Right atrium auricular region (tissue), 2 donors: ENCODE measurements around the gene PPP1R13B. TPM values are rescaled to one million over a fixed set of nuclear protein-coding genes. Genes with fewer than 3 reads are reported as not detected.

ENCODE experiments used
- DNase-seq: peaks from one replicate; pipeline ENCODE4 v3.0.0-alpha.2; 2019; ENCODE audit warnings: low spot score
- H3K27ac ChIP-seq, 2 donors: fragments of 200-600 bp; sonication (generic); 1 replicate in 1 of 2; 2 replicates in 1 of 2; pipeline ENCODE4 v1.5.1; 2016 to 2019
- H3K27me3 ChIP-seq, 2 donors: fragments of 200-600 bp; sonication (generic); one replicate each; pipeline versions ENCODE4 v1.5.1 to v1.6.0; 2017 to 2019
- H3K36me3 ChIP-seq: fragments of 200-600 bp; sonication (generic); one replicate; pipeline ENCODE4 v1.5.1; 2016
- H3K4me1 ChIP-seq, 2 donors: fragments of 200-600 bp; sonication (generic); one replicate each; pipeline versions ENCODE4 v1.5.1 to v1.6.0; 2017 to 2019
- H3K4me3 ChIP-seq, 2 donors: fragments of 200-600 bp; sonication (generic); 1 replicate in 1 of 2; 2 replicates in 1 of 2; pipeline ENCODE4 v1.5.1; 2017 to 2019; ENCODE audit warnings: mild to moderate bottlenecking in 1 of 2, moderate library complexity in 1 of 2
- H3K9me3 ChIP-seq, 2 donors: fragments of 200-600 bp; sonication (generic); one replicate each; pipeline ENCODE4 v1.5.1; 2019
- total RNA-seq, 2 donors: library from RNA; depleted of rRNA; stranded (reverse); fragments of >200 nt; gene quantifications; one replicate each; pipeline ENCODE4 v1.1.0, GENCODE V29; 2016
- TF ChIP-seq, protein P1 (sequence below), 2 donors: fragments of 200-600 bp; sonication (generic); IDR thresholded peaks; one replicate each; pipeline ENCODE4 v1.5.1; 2019; ENCODE audit warnings: antibody characterized with exemption in 2 of 2

The PPP1R13B gene
- total RNA-seq, 2 donors from 2014 or later = 45.7 to 47.8 TPM

GRCh38 chr14:103740991-103741689 lies 106.2 kb downstream of the PPP1R13B start:
- no peaks in the 10 kb centered on the region for H3K9me3 ChIP-seq
- H3K4me3 ChIP-seq = no peak overlapping the region
- peaks cover 0 to 10% of the 10 kb centered on the region in 2 donors for H3K4me1 ChIP-seq
- H3K36me3 ChIP-seq = peaks cover 83% of the 10 kb centered on the region
- no peaks in the 10 kb centered on the region for H3K27me3 ChIP-seq
- TF ChIP-seq, protein P1, sequence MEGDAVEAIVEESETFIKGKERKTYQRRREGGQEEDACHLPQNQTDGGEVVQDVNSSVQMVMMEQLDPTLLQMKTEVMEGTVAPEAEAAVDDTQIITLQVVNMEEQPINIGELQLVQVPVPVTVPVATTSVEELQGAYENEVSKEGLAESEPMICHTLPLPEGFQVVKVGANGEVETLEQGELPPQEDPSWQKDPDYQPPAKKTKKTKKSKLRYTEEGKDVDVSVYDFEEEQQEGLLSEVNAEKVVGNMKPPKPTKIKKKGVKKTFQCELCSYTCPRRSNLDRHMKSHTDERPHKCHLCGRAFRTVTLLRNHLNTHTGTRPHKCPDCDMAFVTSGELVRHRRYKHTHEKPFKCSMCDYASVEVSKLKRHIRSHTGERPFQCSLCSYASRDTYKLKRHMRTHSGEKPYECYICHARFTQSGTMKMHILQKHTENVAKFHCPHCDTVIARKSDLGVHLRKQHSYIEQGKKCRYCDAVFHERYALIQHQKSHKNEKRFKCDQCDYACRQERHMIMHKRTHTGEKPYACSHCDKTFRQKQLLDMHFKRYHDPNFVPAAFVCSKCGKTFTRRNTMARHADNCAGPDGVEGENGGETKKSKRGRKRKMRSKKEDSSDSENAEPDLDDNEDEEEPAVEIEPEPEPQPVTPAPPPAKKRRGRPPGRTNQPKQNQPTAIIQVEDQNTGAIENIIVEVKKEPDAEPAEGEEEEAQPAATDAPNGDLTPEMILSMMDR (IDR thresholded peaks at IDR 0.05) = no peak
- no peak overlapping the region for H3K27ac ChIP-seq
- no peak for DNase-seq

- H3K4me1 ChIP-seq = peaks cover 0 to 22% of the 10 kb centered on the region in 2 donors
- no peak overlapping the region for H3K4me3 ChIP-seq
- no peak overlapping the region for H3K27ac ChIP-seq
- H3K36me3 ChIP-seq = peaks cover 85% of the 10 kb centered on the region
- no peaks in the 10 kb centered on the region for H3K9me3 ChIP-seq
- TF ChIP-seq, protein P1 (IDR thresholded peaks at IDR 0.05) = no peak
- no peaks in the 10 kb centered on the region for H3K27me3 ChIP-seq
- no peak for DNase-seq
Observed at GRCh38 chr14:103739793-103740501, 107.4 kb downstream of the PPP1R13B start.

GRCh38 chr14:103739466-103739792 lies 107.9 kb downstream of the PPP1R13B start:
- no peaks in the 10 kb centered on the region for H3K27me3 ChIP-seq
- H3K4me3 ChIP-seq = no peak overlapping the region
- H3K27ac ChIP-seq = no peak overlapping the region
- TF ChIP-seq, protein P1 (IDR thresholded peaks at IDR 0.05) = no peak
- DNase-seq = no peak
- peaks cover 85% of the 10 kb centered on the region for H3K36me3 ChIP-seq
- peaks cover 0 to 27% of the 10 kb centered on the region in 2 donors for H3K4me1 ChIP-seq
- no peaks in the 10 kb centered on the region for H3K9me3 ChIP-seq

- Histone ChIP-seq H3K9me3 (no peaks in the 10 kb centered on the region), H3K4me3 (no peak overlapping the region), H3K36me3 (peaks cover 87% of the 10 kb centered on the region), H3K27me3 (no peaks in the 10 kb centered on the region), H3K4me1 (peaks cover 0 to 30% of the 10 kb centered on the region in 2 donors), H3K27ac (no peak overlapping the region)
- DNase-seq = no peak
- TF ChIP-seq, protein P1 (IDR thresholded peaks at IDR 0.05) = no peak
Observed at GRCh38 chr14:103738701-103739451, 108.5 kb downstream of the PPP1R13B start.

DNA sequence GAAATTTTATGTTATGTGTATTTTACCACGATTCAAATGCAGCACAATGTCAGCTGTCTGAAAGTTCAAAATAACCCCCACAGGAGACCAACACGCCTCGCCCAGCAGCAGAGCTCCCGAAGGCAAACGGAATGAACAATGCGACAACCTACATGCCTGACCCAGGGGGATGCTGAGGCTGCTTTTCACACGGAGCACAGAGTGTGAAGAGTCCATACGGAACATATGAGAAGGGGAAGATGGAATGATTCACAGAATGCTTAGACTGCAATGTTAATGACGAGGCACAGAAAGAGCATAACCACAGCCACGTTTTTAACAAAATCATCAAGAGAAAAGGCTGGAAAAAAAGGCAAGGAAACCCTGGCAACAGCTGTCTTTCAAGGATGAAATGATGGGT lies 109.2 kb downstream of the PPP1R13B start:
- DNase-seq = no peak
- H3K27me3 ChIP-seq = no peaks in the 10 kb centered on the region
- peaks cover 0 to 30% of the 10 kb centered on the region in 2 donors for H3K4me1 ChIP-seq
- peaks cover 94% of the 10 kb centered on the region for H3K36me3 ChIP-seq
- no peak overlapping the region for H3K4me3 ChIP-seq
- no peak overlapping the region for H3K27ac ChIP-seq
- no peaks in the 10 kb centered on the region for H3K9me3 ChIP-seq
- TF ChIP-seq, protein P1 (IDR thresholded peaks at IDR 0.05) = no peak
